Common myeloid progenitor, CD34-positive (primary cell): ENCODE data around the gene SBF2.

Source experiments
- CTCF ChIA-PET: fragments of 350-600 bp; sonication (Branson Sonifier 250); formaldehyde crosslinking; loops from one replicate; lab custom pipeline; 2021; ENCODE audit warnings: antibody characterized with exemption; lab: Charles Lee
- POLR2A ChIA-PET: fragments of 350-600 bp; sonication (Branson Sonifier 250); formaldehyde crosslinking; loops from one replicate; lab custom pipeline; 2021; ENCODE audit warnings: antibody characterized with exemption; lab: Charles Lee
- DNase-seq, 3 donors: peaks; one replicate each; pipeline versions ENCODE4 v3.0.0 to v3.0.0-alpha.2; 2013
- H3K27ac ChIP-seq, 2 experiments: 1 replicate in 1 of 2; 2 replicates in 1 of 2; pipeline ENCODE4 v1.7.0; 2013; ENCODE audit warnings: inconsistent platforms in 2 of 2, low read length in 2 of 2, mild to moderate bottlenecking in 2 of 2, low read depth in 1 of 2, moderate library complexity in 1 of 2; ENCODE audit not compliant: severe bottlenecking in 2 of 2, insufficient read depth in 1 of 2, poor library complexity in 1 of 2
- H3K27me3 ChIP-seq, 5 experiments: replicated peaks in 2 of 5; 1 replicate in 3 of 5; 2 replicates in 2 of 5; pipeline versions ENCODE4 v1.6.1 to v1.7.0; 2013; ENCODE audit warnings: low read length in 4 of 5, mild to moderate bottlenecking in 2 of 5, moderate library complexity in 2 of 5, inconsistent platforms in 1 of 5; ENCODE audit not compliant: insufficient read depth in 5 of 5, control insufficient read depth in 4 of 5
- H3K36me3 ChIP-seq, 4 experiments: 1 replicate in 2 of 4; 2 replicates in 2 of 4; pipeline versions ENCODE4 v1.6.1 to v1.7.0; 2013; ENCODE audit warnings: low read length in 3 of 4, control low read depth in 1 of 4, mild to moderate bottlenecking in 1 of 4; ENCODE audit not compliant: control insufficient read depth in 4 of 4, insufficient read depth in 4 of 4
- H3K4me1 ChIP-seq, 4 experiments: 1 replicate in 3 of 4; 2 replicates in 1 of 4; pipeline versions ENCODE4 v1.6.1 to v1.7.1; 2013; ENCODE audit warnings: low read length in 3 of 4, mild to moderate bottlenecking in 3 of 4, control low read depth in 1 of 4, inconsistent platforms in 1 of 4, moderate library complexity in 1 of 4; ENCODE audit not compliant: control insufficient read depth in 4 of 4, insufficient read depth in 4 of 4; ENCODE audit errors: control extremely low read depth in 1 of 4
- H3K4me3 ChIP-seq, 7 experiments: 1 replicate in 4 of 7; 2 replicates in 3 of 7; pipeline versions ENCODE4 v1.5.1 to v1.7.0; 2013; ENCODE audit warnings: mild to moderate bottlenecking in 7 of 7, low read length in 6 of 7, moderate library complexity in 6 of 7, inconsistent platforms in 2 of 7, low read depth in 2 of 7, control low read depth in 1 of 7; ENCODE audit not compliant: insufficient read depth in 4 of 7, control insufficient read depth in 1 of 7; ENCODE audit errors: extremely low read depth in 1 of 7
- H3K9me3 ChIP-seq, 5 experiments: 1 replicate in 4 of 5; 2 replicates in 1 of 5; pipeline versions ENCODE4 v1.6.1 to v1.7.1; 2013; ENCODE audit warnings: low read length in 4 of 5, mild to moderate bottlenecking in 2 of 5, inconsistent platforms in 1 of 5, low read depth in 1 of 5, moderate library complexity in 1 of 5; ENCODE audit not compliant: control insufficient read depth in 4 of 5, insufficient read depth in 2 of 5; ENCODE audit errors: control extremely low read depth in 1 of 5
- WGBS: methylation state at CpG from one replicate; pipeline ENCODE4 v1.1.5; 2013; ENCODE audit not compliant: insufficient coverage; 5-methylcytosine and 5-hydroxymethylcytosine counted together

Gene SBF2

GRCh38 chr11:10221342-10221741 lies 72.7 kb downstream of the SBF2 start:
- peaks cover 0 to 3% (median 0%) of the 10 kb centered on the region in 4 experiments for H3K36me3 ChIP-seq
- ChIA-PET CTCF (interaction anchor here (1.0 to 1.2 kb wide), 3 partner anchors 14 to 145 kb away, joined by 3 to 4 read pairs (median 4); no protein-coding TSS in a partner anchor), POLR2A (no interaction called here)
- H3K27ac ChIP-seq: no peak overlapping the region
- no peaks in the 10 kb centered on the region for H3K27me3 ChIP-seq
- WGBS: no CpG with 5 or more reads among the region's 2 CpGs
- peaks cover 0 to 8% (median 0%) of the 10 kb centered on the region in 5 experiments for H3K9me3 ChIP-seq
- no peaks in the 10 kb centered on the region for H3K4me1 ChIP-seq
- DNase-seq: no peak
- no peak overlapping the region for H3K4me3 ChIP-seq

- no peaks in the 10 kb centered on the region for H3K36me3 ChIP-seq
- H3K27ac ChIP-seq: no peak overlapping the region
- H3K9me3 ChIP-seq: no peaks in the 10 kb centered on the region
- ChIA-PET POLR2A (no interaction called here), CTCF (interaction anchor here (1.4 to 4.3 kb wide), 3 partner anchors 12 to 271 kb away, joined by 4 to 15 read pairs (median 15); no protein-coding TSS in a partner anchor)
- H3K4me3 ChIP-seq: no peak overlapping the region
- H3K27me3 ChIP-seq: no peaks in the 10 kb centered on the region
- no peak for DNase-seq
- peaks cover 0 to 4% (median 0%) of the 10 kb centered on the region in 4 experiments for H3K4me1 ChIP-seq
- WGBS: no CpG with 5 or more reads among the region's 3 CpGs
These were observed 82.5 kb downstream of the SBF2 start for GRCh38 chr11:10211470-10211869.

- ChIA-PET CTCF (interaction anchor here (0.8 to 4.3 kb wide), 12 partner anchors 11 to 158 kb away, joined by 3 to 41 read pairs (median 4); partner anchors contain the start of gene ADM), POLR2A (no interaction called here)
- WGBS: 96% methylated on average over 3 of the region's 4 CpGs
- DNase-seq: no peak
- Histone ChIP-seq H3K4me3 (no peak overlapping the region), H3K4me1 (peaks cover 0 to 4% (median 0%) of the 10 kb centered on the region in 4 experiments), H3K27ac (no peak overlapping the region), H3K27me3 (no peaks in the 10 kb centered on the region), H3K36me3 (no peaks in the 10 kb centered on the region), H3K9me3 (peaks cover 0 to 5% (median 0%) of the 10 kb centered on the region in 5 experiments)
These were observed 84.7 kb downstream of the SBF2 start for GRCh38 chr11:10209326-10209725.

GRCh38 chr11:10208131-10208575 lies 85.9 kb downstream of the SBF2 start:
- POLR2A ChIA-PET: interaction anchor here (0.6 kb wide), 1 partner anchor 97 kb away, joined by 3 read pairs; the partner anchor contains the start of gene ADM
- peak; percentile 47 to 59 (median 51) for DNase-seq
- Histone ChIP-seq H3K36me3 (no peaks in the 10 kb centered on the region), H3K9me3 (peaks cover 0 to 14% (median under 1%) of the 10 kb centered on the region in 5 experiments), H3K27ac (no peak overlapping the region), H3K4me1 (peaks cover 0 to 4% (median 0%) of the 10 kb centered on the region in 4 experiments), H3K4me3 (no peak overlapping the region), H3K27me3 (no peaks in the 10 kb centered on the region)
- CTCF ChIA-PET: interaction anchor here (0.6 to 3.9 kb wide), 25 partner anchors 10 to 452 kb away, joined by 3 to 41 read pairs (median 4); partner anchors contain the start of gene ADM
- no CpG with 5 or more reads among the region's 4 CpGs for WGBS

DNA sequence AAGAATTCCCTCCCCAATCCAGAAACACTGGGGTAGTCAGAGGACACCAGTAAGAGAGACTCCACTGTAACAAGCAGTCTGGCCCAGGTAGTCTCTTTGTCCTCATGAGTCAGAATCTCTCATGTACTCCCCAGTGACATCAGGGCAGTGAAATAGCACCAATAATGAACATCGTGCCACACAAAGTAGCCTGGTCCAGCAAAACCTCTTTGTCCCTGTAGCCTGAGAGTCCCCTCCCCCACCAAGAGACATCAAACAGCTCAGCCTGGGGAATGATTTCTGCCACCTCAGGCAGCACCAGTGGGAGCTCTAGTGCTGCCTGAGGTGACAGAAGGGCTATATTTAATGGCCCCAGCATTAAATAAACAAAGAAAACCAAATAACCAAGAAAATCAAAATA lies 88.1 kb downstream of the SBF2 start:
- CTCF ChIA-PET: interaction anchor here (1.0 to 1.4 kb wide), 3 partner anchors 17 to 102 kb away, joined by 3 to 4 read pairs (median 3); no protein-coding TSS in a partner anchor
- WGBS: 100% methylated on average over 1 of the region's 1 CpG
- no peak for DNase-seq
- Histone ChIP-seq H3K27me3 (no peaks in the 10 kb centered on the region), H3K36me3 (no peaks in the 10 kb centered on the region), H3K9me3 (peaks cover 0 to 22% (median 3%) of the 10 kb centered on the region in 5 experiments), H3K27ac (no peak overlapping the region), H3K4me3 (no peak overlapping the region), H3K4me1 (peaks cover 0 to 4% (median 0%) of the 10 kb centered on the region in 4 experiments)
- POLR2A ChIA-PET: no interaction called here

DNA sequence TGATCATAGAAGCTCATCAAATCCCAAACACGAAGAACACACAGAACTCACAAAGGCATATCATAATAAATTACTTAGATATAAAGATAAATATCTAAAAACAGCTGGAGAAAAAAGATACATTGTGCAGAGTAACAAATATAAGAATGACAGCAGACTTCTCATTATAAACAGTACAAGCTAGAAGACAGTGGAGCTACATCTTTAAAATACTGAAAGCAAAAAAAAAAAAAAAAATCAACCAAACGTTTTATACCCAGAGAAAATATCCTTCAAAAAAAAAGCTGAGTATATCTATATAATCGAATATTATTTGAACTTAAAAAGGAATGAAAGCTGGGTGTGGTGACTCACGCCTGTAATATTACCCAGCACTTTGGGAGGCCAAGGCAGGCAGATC lies 90.0 kb downstream of the SBF2 start:
- DNase-seq: peak in 2 of 3 donors; percentile 25 to 40
- 100% methylated on average over 1 of the region's 4 CpGs for WGBS
- Histone ChIP-seq H3K9me3 (peaks cover 0 to 24% (median 3%) of the 10 kb centered on the region in 5 experiments), H3K4me3 (no peak overlapping the region), H3K27me3 (no peaks in the 10 kb centered on the region), H3K36me3 (peaks cover 0 to 2% (median 0%) of the 10 kb centered on the region in 4 experiments), H3K4me1 (peaks cover 0 to 4% (median 0%) of the 10 kb centered on the region in 4 experiments), H3K27ac (no peak overlapping the region)
- POLR2A ChIA-PET: no interaction called here
- CTCF ChIA-PET: interaction anchor here (0.8 to 1.3 kb wide), 2 partner anchors 19 to 100 kb away, joined by 3 to 7 read pairs; partner anchors contain the start of gene ADM

DNA sequence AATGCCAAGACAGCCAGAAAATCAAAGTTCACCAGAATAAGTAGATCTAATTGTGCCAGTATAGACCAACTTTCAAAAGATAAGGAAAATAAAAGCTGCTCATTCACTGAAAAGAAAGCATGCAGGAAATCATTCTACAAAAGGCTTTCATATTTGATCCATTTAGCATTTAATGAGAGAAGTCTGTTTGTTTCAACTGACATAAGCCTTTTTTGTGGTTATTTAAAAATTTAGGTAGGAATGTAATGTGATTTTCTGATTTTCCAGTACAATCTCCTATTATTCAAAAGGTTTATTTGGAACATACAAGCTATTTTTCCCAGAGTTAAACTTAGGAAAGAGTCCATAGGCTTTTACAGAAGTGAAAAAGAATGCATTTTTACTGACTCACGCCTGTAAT lies 92.7 kb downstream of the SBF2 start:
- ChIA-PET CTCF (interaction anchor here (1.1 to 1.6 kb wide), 2 partner anchors 9 to 101 kb away, joined by 3 to 5 read pairs; no protein-coding TSS in a partner anchor), POLR2A (no interaction called here)
- Histone ChIP-seq H3K4me3 (no peak overlapping the region), H3K27me3 (no peaks in the 10 kb centered on the region), H3K36me3 (peaks cover 0 to 2% (median 0%) of the 10 kb centered on the region in 4 experiments), H3K9me3 (peaks cover 0 to 35% (median 3%) of the 10 kb centered on the region in 5 experiments), H3K27ac (no peak overlapping the region), H3K4me1 (no peaks in the 10 kb centered on the region)
- no peak for DNase-seq
- WGBS: 100% methylated on average over 1 of the region's 1 CpG
